ENCODE measurements around the gene GASK1B.
A peak's percentile ranks its signal among the peaks of the same experiment; 100 is the strongest.

The GASK1B gene

DNA sequence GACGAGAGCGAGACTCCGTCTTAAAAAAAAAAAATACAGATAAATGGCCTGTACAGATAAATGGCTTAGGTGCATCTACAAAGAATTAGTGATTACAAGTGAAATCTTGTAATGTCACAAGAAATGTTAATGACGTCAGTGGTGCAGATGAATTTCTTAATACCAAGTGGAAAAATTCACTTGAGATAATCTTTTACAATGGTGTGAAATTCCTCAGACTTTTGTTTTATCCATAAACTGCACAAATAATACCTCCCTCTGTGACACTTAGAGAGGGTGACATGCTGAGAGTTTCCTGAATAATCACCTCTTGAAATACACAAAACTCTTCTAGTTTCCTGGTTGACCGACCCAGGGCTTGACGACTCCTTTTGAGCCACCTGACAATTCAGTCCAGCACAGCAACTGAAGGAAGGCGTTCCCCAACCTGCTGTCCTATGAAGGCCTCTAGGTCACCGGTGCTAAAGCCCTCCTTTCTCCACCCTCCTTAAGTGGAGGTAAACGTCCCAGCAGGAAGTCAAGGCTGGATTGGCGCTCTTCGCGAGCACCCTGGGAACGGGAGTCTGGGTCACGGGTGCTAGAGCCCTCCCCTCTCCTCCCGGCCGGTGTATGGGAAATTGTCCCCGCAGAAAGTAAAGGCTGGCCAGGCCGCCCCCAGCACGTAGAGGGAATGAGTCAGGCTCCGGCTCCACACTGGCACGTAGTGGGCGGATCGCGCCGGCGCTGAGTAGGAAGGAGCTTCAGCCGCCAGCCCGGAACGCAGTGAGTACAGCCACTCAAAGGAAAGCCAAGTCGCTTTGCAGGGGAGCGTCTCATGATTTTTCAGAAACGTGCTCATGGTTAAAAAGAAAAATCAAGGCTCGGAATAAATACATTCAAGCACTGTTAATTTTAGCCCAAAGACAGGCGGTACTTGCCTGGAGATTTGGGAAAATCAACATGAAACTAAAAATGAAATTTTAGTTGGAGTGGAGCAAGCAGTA is 37.3 kb upstream of the GASK1B start, which contains the start of gene TMEM144:
TMEM144 (plus strand) TSS at position 662 of the 983 bp plus-strand sequence. CDS start 2,182 bp downstream, outside the sequence.
- peak; percentile 90 for DNase-seq (ENCODE audit: low read depth)
- H3K4me3 ChIP-seq (ENCODE audit: low read length), result peak within 1 kb of the TSS; percentile 59
- TF ChIP-seq, protein P1, sequence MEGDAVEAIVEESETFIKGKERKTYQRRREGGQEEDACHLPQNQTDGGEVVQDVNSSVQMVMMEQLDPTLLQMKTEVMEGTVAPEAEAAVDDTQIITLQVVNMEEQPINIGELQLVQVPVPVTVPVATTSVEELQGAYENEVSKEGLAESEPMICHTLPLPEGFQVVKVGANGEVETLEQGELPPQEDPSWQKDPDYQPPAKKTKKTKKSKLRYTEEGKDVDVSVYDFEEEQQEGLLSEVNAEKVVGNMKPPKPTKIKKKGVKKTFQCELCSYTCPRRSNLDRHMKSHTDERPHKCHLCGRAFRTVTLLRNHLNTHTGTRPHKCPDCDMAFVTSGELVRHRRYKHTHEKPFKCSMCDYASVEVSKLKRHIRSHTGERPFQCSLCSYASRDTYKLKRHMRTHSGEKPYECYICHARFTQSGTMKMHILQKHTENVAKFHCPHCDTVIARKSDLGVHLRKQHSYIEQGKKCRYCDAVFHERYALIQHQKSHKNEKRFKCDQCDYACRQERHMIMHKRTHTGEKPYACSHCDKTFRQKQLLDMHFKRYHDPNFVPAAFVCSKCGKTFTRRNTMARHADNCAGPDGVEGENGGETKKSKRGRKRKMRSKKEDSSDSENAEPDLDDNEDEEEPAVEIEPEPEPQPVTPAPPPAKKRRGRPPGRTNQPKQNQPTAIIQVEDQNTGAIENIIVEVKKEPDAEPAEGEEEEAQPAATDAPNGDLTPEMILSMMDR (IDR thresholded peaks at IDR 0.05; ENCODE audit: insufficient read depth, low read depth, low read length, missing control alignments), result peak; percentile 29

DNA sequence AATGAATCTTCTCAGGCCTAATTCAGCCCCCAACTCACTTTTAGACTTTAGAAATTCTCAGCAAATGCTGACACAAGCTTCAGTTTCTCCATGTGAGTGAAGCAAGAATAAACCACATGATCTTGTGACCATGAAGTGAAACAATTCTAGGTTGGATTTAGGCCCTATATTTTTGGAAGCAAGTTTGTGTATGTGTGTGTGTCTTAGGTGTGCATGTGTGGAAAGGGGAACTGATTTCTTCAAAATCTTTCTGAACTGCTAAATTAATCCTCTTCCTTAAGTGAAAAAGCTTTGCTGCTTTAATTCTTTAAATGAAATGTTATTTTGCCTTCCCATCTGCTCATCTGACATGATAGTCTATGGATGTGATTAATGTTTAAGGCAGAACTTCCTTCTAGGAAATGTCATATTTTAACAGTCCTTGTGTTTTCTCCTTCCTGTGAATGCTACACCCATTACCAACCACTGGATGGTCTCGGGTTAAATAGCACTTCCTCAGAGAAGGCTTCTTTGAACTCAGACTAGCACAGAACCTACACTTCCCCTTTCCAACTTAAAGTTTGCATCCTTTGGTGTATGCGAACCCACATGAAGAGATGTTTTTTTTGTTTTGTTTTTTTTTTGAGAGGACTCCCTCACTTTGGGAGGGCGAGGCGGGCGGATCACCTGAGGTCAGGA is 36.3 kb upstream of the GASK1B start:
- DNase-seq (ENCODE audit: low read depth), result no peak
- TF ChIP-seq, protein P1 (IDR thresholded peaks at IDR 0.05; ENCODE audit: insufficient read depth, low read depth, low read length, missing control alignments), result no peak
- H3K4me3 ChIP-seq (ENCODE audit: low read length), result no peak overlapping the region

DNA sequence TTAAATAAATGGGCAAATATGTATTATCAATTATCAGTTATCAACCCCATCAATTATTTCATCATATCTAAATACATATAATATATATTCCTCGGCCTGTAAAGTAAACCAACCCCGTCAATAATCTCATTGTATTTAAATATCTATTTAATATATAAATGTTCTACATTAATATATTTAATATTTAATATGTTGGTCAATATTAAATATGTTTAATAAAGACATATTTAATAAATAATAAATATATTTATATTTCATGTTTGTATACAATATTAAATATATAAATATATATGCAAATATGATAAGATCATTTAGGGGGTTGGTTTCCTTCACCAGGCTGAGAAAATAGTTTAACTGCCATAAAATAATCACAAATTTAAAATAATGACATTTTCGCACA is 31.1 kb upstream of the GASK1B start:
- no peak for DNase-seq (ENCODE audit: low read depth)
- no peak overlapping the region for H3K4me3 ChIP-seq (ENCODE audit: low read length)
- TF ChIP-seq, protein P1 (IDR thresholded peaks at IDR 0.05; ENCODE audit: insufficient read depth, low read depth, low read length, missing control alignments), result no peak

DNA sequence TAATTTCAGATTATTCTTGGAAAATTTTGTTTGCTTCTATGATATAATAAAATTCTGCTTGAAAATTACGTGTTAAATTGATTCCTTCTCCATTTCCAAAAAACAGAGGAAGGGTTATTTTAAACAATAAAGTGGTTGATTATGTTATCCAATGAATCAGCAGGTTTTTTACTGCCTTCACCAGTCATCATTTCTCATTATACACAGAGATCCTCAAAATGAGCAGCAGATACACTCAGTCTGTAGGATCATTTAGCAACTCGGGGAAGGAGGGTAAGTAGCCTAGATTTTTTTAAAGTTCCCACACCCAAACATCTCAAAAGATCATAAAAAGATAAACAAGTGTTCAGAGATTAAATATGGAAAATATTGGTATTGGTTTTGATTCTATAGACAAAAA is 30.6 kb upstream of the GASK1B start:
- H3K4me3 ChIP-seq (ENCODE audit: low read length), result no peak overlapping the region
- TF ChIP-seq, protein P1 (IDR thresholded peaks at IDR 0.05; ENCODE audit: insufficient read depth, low read depth, low read length, missing control alignments), result no peak
- no peak for DNase-seq (ENCODE audit: low read depth)

DNA sequence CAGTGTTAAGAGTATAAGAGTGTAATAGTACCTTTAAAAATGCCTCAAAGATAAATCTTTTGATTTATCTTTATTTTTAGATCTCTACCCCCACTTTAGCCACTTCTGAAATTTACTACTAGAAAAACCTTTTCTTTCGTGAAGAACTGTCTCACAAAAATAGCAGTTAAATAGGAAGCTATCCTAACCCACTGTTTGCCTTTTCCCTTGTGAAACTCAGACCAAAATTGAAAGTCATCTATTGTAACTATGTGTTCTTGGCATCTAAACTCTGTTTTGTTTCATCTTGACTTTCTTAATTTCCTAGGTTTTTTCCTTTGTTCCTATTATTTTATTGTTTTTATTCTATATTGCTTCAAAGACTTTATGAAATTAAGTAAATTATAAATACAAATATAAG is 29.7 kb upstream of the GASK1B start:
- TF ChIP-seq, protein P1 (IDR thresholded peaks at IDR 0.05; ENCODE audit: insufficient read depth, low read depth, low read length, missing control alignments), result no peak
- H3K4me3 ChIP-seq (ENCODE audit: low read length), result no peak overlapping the region
- DNase-seq (ENCODE audit: low read depth), result no peak

DNA sequence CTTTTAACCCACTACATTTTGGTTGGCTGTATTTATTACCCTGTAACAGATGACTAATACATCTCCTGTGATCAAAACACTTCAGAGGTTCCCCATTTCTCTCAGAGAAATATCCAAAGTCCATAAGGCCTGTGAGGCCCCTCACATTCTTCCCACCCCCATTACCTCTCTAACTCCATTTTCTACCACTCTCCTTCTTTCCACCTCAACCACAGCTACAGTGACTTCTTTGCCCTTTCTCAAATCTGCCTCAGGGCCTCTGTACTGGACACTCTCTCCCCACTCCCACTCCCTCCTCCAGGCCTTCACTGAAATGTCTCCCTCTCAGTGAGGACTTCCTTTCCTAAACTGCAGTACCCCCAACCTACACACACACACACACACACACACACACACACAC is 29.1 kb upstream of the GASK1B start:
- H3K4me3 ChIP-seq (ENCODE audit: low read length), result no peak overlapping the region
- DNase-seq (ENCODE audit: low read depth), result no peak
- TF ChIP-seq, protein P1 (IDR thresholded peaks at IDR 0.05; ENCODE audit: insufficient read depth, low read depth, low read length, missing control alignments), result no peak

Data from epithelial cell of esophagus (primary cell).